ENCODE measurements around the gene KIF16B. TPM values are rescaled to one million over a fixed set of nuclear protein-coding genes. Genes with fewer than 3 reads are reported as not detected.

KIF16B gene
- total RNA-seq: 18.0 and 18.8 TPM in 2 replicates

GRCh38 chr20:16573001-16573965, at the start of gene KIF16B:
Gene KIF16B (minus strand): TSS chr20:16573448. CDS start chr20:16573275, 173 bp downstream.

Other genes with a start within 250 kb of the KIF16B start
- 39.8 and 48.7 TPM in 2 replicates for gene SNRPB2, start 156.6 kb upstream of the KIF16B start, total RNA-seq
- gene OTOR, start 174.9 kb upstream of the KIF16B start, total RNA-seq: not detected in 2 replicates